IPS-20b (cell line): ENCODE data around the gene ANKRD60.

ENCODE experiments used
- H3K27ac ChIP-seq: one replicate; pipeline ENCODE4 v1.5.1; 2013; ENCODE audit warnings: low read length
- H3K27me3 ChIP-seq: 2 replicates; pipeline ENCODE4 v1.6.1; 2013; ENCODE audit warnings: mild to moderate bottlenecking, low read length, inconsistent platforms; ENCODE audit not compliant: insufficient read depth
- H3K36me3 ChIP-seq: 2 replicates; pipeline ENCODE4 v1.6.1; 2013; ENCODE audit warnings: low read depth, mild to moderate bottlenecking, inconsistent platforms, low read length, moderate library complexity; ENCODE audit not compliant: insufficient read depth
- H3K4me1 ChIP-seq: 2 replicates; pipeline ENCODE4 v1.6.1; 2013; ENCODE audit warnings: mild to moderate bottlenecking, control low read depth, inconsistent platforms, low read length, moderate library complexity; ENCODE audit not compliant: insufficient read depth
- H3K4me3 ChIP-seq: 2 replicates; pipeline ENCODE4 v1.5.1; 2013; ENCODE audit warnings: mild to moderate bottlenecking, low read length, inconsistent platforms
- H3K9ac ChIP-seq: 2 replicates; pipeline ENCODE4 v1.6.1; 2013; ENCODE audit warnings: low read depth, mild to moderate bottlenecking, inconsistent platforms, low read length, moderate library complexity
- H3K9me3 ChIP-seq: 2 replicates; pipeline ENCODE4 v1.6.1; 2013; ENCODE audit warnings: mild to moderate bottlenecking, low read depth, low read length, inconsistent platforms; ENCODE audit not compliant: insufficient read depth

ANKRD60 gene

GRCh38 chr20:58215116-58215515 lies 13.3 kb downstream of the ANKRD60 start:
- H3K27ac ChIP-seq, result no peak overlapping the region
- H3K4me3 ChIP-seq, result no peak overlapping the region
- H3K27me3 ChIP-seq, result peaks cover 4% of the 10 kb centered on the region; the same call in 1 of the 2 replicates
- H3K36me3 ChIP-seq, result no peaks in the 10 kb centered on the region
- peaks cover 7% of the 10 kb centered on the region; the same call in 1 of the 2 replicates for H3K9me3 ChIP-seq
- no peaks in the 10 kb centered on the region for H3K4me1 ChIP-seq
- no peak overlapping the region for H3K9ac ChIP-seq

- Histone ChIP-seq H3K27ac (no peak overlapping the region), H3K4me1 (no peaks in the 10 kb centered on the region), H3K36me3 (no peaks in the 10 kb centered on the region), H3K9ac (no peak overlapping the region), H3K9me3 (peaks cover 6% of the 10 kb centered on the region; the same call in 1 of the 2 replicates), H3K4me3 (no peak overlapping the region), H3K27me3 (peaks cover 5% of the 10 kb centered on the region; the same call in 1 of the 2 replicates)
Observed at GRCh38 chr20:58214310-58214709, 14.1 kb downstream of the ANKRD60 start.

GRCh38 chr20:58213716-58214115 lies 14.7 kb downstream of the ANKRD60 start:
- no peaks in the 10 kb centered on the region for H3K4me1 ChIP-seq
- no peaks in the 10 kb centered on the region for H3K36me3 ChIP-seq
- H3K9me3 ChIP-seq, result no peaks in the 10 kb centered on the region
- peaks cover 5% of the 10 kb centered on the region; the same call in 1 of the 2 replicates for H3K27me3 ChIP-seq
- H3K9ac ChIP-seq, result no peak overlapping the region
- H3K27ac ChIP-seq, result no peak overlapping the region
- H3K4me3 ChIP-seq, result no peak overlapping the region

GRCh38 chr20:58213121-58213520 lies 15.3 kb downstream of the ANKRD60 start:
- H3K9me3 ChIP-seq, result no peaks in the 10 kb centered on the region

GRCh38 chr20:58212636-58213035 lies 15.8 kb downstream of the ANKRD60 start:
- H3K4me3 ChIP-seq, result no peak overlapping the region
- peaks cover 5% of the 10 kb centered on the region; the same call in 1 of the 2 replicates for H3K27me3 ChIP-seq

More at GRCh38 chr20:58213121-58213520, 15.3 kb downstream of the ANKRD60 start:
- H3K27ac ChIP-seq, result no peak overlapping the region
- H3K4me1 ChIP-seq, result no peaks in the 10 kb centered on the region
- peaks cover 5% of the 10 kb centered on the region; the same call in 1 of the 2 replicates for H3K27me3 ChIP-seq
- no peaks in the 10 kb centered on the region for H3K36me3 ChIP-seq
- no peak overlapping the region for H3K9ac ChIP-seq
- no peak overlapping the region for H3K4me3 ChIP-seq

GRCh38 chr20:58210398-58210747 lies 18.1 kb downstream of the ANKRD60 start:
- peaks cover 5% of the 10 kb centered on the region; the same call in 1 of the 2 replicates for H3K27me3 ChIP-seq
- no peaks in the 10 kb centered on the region for H3K36me3 ChIP-seq
- H3K4me3 ChIP-seq, result no peak overlapping the region
- H3K9ac ChIP-seq, result no peak overlapping the region
- H3K4me1 ChIP-seq, result no peaks in the 10 kb centered on the region
- no peaks in the 10 kb centered on the region for H3K9me3 ChIP-seq
- H3K27ac ChIP-seq, result no peak overlapping the region

More at GRCh38 chr20:58212636-58213035, 15.8 kb downstream of the ANKRD60 start:
- no peaks in the 10 kb centered on the region for H3K36me3 ChIP-seq
- no peak overlapping the region for H3K27ac ChIP-seq
- no peak overlapping the region for H3K9ac ChIP-seq
- no peaks in the 10 kb centered on the region for H3K9me3 ChIP-seq
- no peaks in the 10 kb centered on the region for H3K4me1 ChIP-seq

- Histone ChIP-seq H3K36me3 (no peaks in the 10 kb centered on the region), H3K4me3 (no peak overlapping the region), H3K4me1 (no peaks in the 10 kb centered on the region)
Observed at GRCh38 chr20:58209652-58210397, 18.6 kb downstream of the ANKRD60 start.

GRCh38 chr20:58208944-58209343 lies 19.5 kb downstream of the ANKRD60 start:
- no peaks in the 10 kb centered on the region for H3K4me1 ChIP-seq
- H3K4me3 ChIP-seq, result no peak overlapping the region
- peaks cover 5% of the 10 kb centered on the region; the same call in 1 of the 2 replicates for H3K27me3 ChIP-seq
- no peaks in the 10 kb centered on the region for H3K9me3 ChIP-seq
- H3K36me3 ChIP-seq, result no peaks in the 10 kb centered on the region
- H3K27ac ChIP-seq, result no peak overlapping the region
- no peak overlapping the region for H3K9ac ChIP-seq

More at GRCh38 chr20:58209652-58210397, 18.6 kb downstream of the ANKRD60 start:
- H3K27ac ChIP-seq, result no peak overlapping the region
- no peak overlapping the region for H3K9ac ChIP-seq
- no peaks in the 10 kb centered on the region for H3K9me3 ChIP-seq
- peaks cover 5% of the 10 kb centered on the region; the same call in 1 of the 2 replicates for H3K27me3 ChIP-seq

- H3K27ac ChIP-seq, result no peak overlapping the region
- no peaks in the 10 kb centered on the region for H3K4me1 ChIP-seq
- H3K9ac ChIP-seq, result no peak overlapping the region
- no peaks in the 10 kb centered on the region for H3K9me3 ChIP-seq
- H3K4me3 ChIP-seq, result no peak overlapping the region
- H3K27me3 ChIP-seq, result peaks cover 5% of the 10 kb centered on the region; the same call in 1 of the 2 replicates
- no peaks in the 10 kb centered on the region for H3K36me3 ChIP-seq
Observed at GRCh38 chr20:58205850-58206249, 22.6 kb downstream of the ANKRD60 start.

GRCh38 chr20:58202044-58202443 lies 26.4 kb downstream of the ANKRD60 start:
- Histone ChIP-seq H3K9ac (no peak overlapping the region), H3K9me3 (no peaks in the 10 kb centered on the region), H3K4me3 (no peak overlapping the region), H3K27ac (no peak overlapping the region), H3K4me1 (no peaks in the 10 kb centered on the region), H3K27me3 (no peaks in the 10 kb centered on the region), H3K36me3 (no peaks in the 10 kb centered on the region)

- Histone ChIP-seq H3K4me1 (no peaks in the 10 kb centered on the region), H3K9me3 (no peaks in the 10 kb centered on the region), H3K9ac (no peak overlapping the region), H3K27me3 (no peaks in the 10 kb centered on the region), H3K36me3 (no peaks in the 10 kb centered on the region), H3K27ac (no peak overlapping the region), H3K4me3 (no peak overlapping the region)
Observed at GRCh38 chr20:58201616-58202015, 26.8 kb downstream of the ANKRD60 start.

GRCh38 chr20:58199469-58199868 lies 29.0 kb downstream of the ANKRD60 start:
- no peak overlapping the region for H3K4me3 ChIP-seq
- H3K4me1 ChIP-seq, result no peaks in the 10 kb centered on the region
- H3K9ac ChIP-seq, result no peak overlapping the region
- H3K27me3 ChIP-seq, result no peaks in the 10 kb centered on the region
- H3K27ac ChIP-seq, result no peak overlapping the region
- H3K9me3 ChIP-seq, result no peaks in the 10 kb centered on the region
- H3K36me3 ChIP-seq, result no peaks in the 10 kb centered on the region
